Neural progenitor cell (in vitro differentiated cells): ENCODE results near the gene TRNAU1AP. TPM values are rescaled to one million over a fixed set of nuclear protein-coding genes. Genes with fewer than 3 reads are reported as not detected.
A peak's percentile ranks its signal among the peaks of the same experiment; 100 is the strongest.

Experiments used
- DNase-seq: peaks from one replicate; pipeline ENCODE4 v3.0.0-alpha.2; 2016; ENCODE audit warnings: low spot score
- H2AFZ ChIP-seq: fragments of 200-600 bp; sonication (generic); replicated peaks from 2 replicates; pipeline ENCODE4 v1.6.1; 2016; ENCODE audit warnings: antibody characterized with exemption
- H3F3A ChIP-seq: fragments of 200-600 bp; sonication (generic); 2 replicates; pipeline ENCODE4 v1.6.1; 2016; ENCODE audit warnings: antibody characterized with exemption, low read depth
- H3K27ac ChIP-seq: fragments of 200-600 bp; sonication (generic); 2 replicates; pipeline ENCODE4 v1.5.1; 2016; ENCODE audit warnings: mild to moderate bottlenecking
- H3K27me3 ChIP-seq: fragments of 200-600 bp; sonication (generic); 2 replicates; pipeline ENCODE4 v1.6.1; 2016; ENCODE audit warnings: mild to moderate bottlenecking, moderate library complexity
- H3K36me3 ChIP-seq: fragments of 200-600 bp; sonication (generic); 2 replicates; pipeline ENCODE4 v1.5.1; 2016
- H3K4me1 ChIP-seq: fragments of 200-600 bp; sonication (generic); 2 replicates; pipeline ENCODE4 v1.6.1; 2016; ENCODE audit warnings: mixed run types
- H3K4me2 ChIP-seq: fragments of 200-600 bp; sonication (generic); 2 replicates; pipeline ENCODE4 v1.6.1; 2016
- H3K4me3 ChIP-seq: fragments of 200-600 bp; sonication (generic); 2 replicates; pipeline ENCODE4 v1.5.1; 2016
- H3K79me2 ChIP-seq: fragments of 200-600 bp; sonication (generic); 2 replicates; pipeline ENCODE4 v1.6.1; 2016; ENCODE audit warnings: low read depth
- H3K9ac ChIP-seq: fragments of 200-600 bp; sonication (generic); 2 replicates; pipeline ENCODE4 v1.6.1; 2016
- H3K9me3 ChIP-seq: fragments of 200-600 bp; sonication (generic); 2 replicates; pipeline ENCODE4 v1.5.1; 2016; ENCODE audit warnings: low read depth
- H4K20me1 ChIP-seq: fragments of 200-600 bp; sonication (generic); 2 replicates; pipeline ENCODE4 v1.6.1; 2016; ENCODE audit warnings: low read depth
- H3K27ac Mint-ChIP-seq: 3 replicates; pipeline ENCODE4 v1.8.0; 2021; ENCODE audit warnings: mixed read lengths
- H3K27me3 Mint-ChIP-seq: 2 replicates; pipeline ENCODE4 v1.8.0; 2022; ENCODE audit warnings: low read depth, mild to moderate bottlenecking, inconsistent platforms, moderate library complexity, mixed read lengths; ENCODE audit not compliant: insufficient read depth
- H3K36me3 Mint-ChIP-seq: 3 replicates; pipeline ENCODE4 v1.8.0; 2021; ENCODE audit warnings: mixed read lengths
- H3K4me1 Mint-ChIP-seq: 3 replicates; pipeline ENCODE4 v1.8.0; 2021; ENCODE audit warnings: mixed read lengths
- H3K4me3 Mint-ChIP-seq: 3 replicates; pipeline ENCODE4 v1.8.0; 2021; ENCODE audit warnings: mild to moderate bottlenecking, moderate library complexity, mixed read lengths
- H3K9me3 Mint-ChIP-seq: 3 replicates; pipeline ENCODE4 v1.8.0; 2020; ENCODE audit warnings: mixed read lengths
- EZH2 ChIP-seq: fragments of 200-600 bp; sonication (generic); IDR thresholded peaks from 2 replicates; pipeline ENCODE4 v1.6.1; 2017; ENCODE audit warnings: antibody characterized with exemption, mild to moderate bottlenecking, moderate library complexity
- EZH2phosphoT487 ChIP-seq: fragments of 200-600 bp; sonication (generic); IDR thresholded peaks from 2 replicates; pipeline ENCODE4 v1.6.1; 2017; ENCODE audit warnings: antibody characterized with exemption
- total RNA-seq: library from RNA; depleted of rRNA; stranded (reverse); fragments of >200 nt; gene quantifications from 2 replicates; pipeline ENCODE4 v1.2.3, GENCODE V29; 2015; ENCODE audit warnings: low replicate concordance
- TF ChIP-seq, protein P1 (sequence below): fragments of 200-600 bp; sonication (generic); IDR thresholded peaks from 2 replicates; pipeline ENCODE4 v1.5.1; 2017; ENCODE audit warnings: antibody characterized with exemption, mild to moderate bottlenecking

TRNAU1AP gene
- total RNA-seq, 1 donor from 2014 or later = 43.9 TPM

DNA sequence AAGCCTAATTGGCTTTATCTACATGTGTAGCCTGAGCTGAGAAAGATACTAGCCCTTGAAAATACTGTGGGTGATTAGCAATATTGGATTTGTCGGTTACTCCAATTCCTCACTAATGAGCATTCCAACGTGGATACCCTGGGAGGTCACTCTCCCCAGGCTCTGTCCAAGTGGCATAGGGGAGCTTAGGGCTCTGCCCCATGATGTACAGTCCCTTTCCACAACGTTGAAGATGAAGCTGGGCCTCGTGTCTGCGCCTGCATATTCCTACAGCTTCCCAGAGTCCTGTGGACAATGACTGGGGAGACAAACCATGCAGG, 44.5 kb upstream of the TRNAU1AP start:
- Histone ChIP-seq H2AFZ (no peak overlapping the region), H3K79me2 (peaks cover 61% of the 10 kb centered on the region), H3K4me2 (peak overlapping the region; percentile 85), H3K36me3 (peaks cover 30% of the 10 kb centered on the region), H3K27me3 (no peaks in the 10 kb centered on the region), H3F3A (peaks cover 71% of the 10 kb centered on the region), H4K20me1 (peaks cover 53% of the 10 kb centered on the region), H3K9me3 (no peaks in the 10 kb centered on the region), H3K4me3 (peak overlapping the region; percentile 83), H3K4me1 (peaks cover 26% of the 10 kb centered on the region), H3K9ac (peak overlapping the region; percentile 79), H3K27ac (peak overlapping the region; percentile 91)
- Mint-ChIP-seq H3K27me3 (peaks cover 2% of the 10 kb centered on the region), H3K4me3 (peak overlapping the region; percentile 97), H3K36me3 (peaks cover 38% of the 10 kb centered on the region), H3K27ac (no peak overlapping the region), H3K9me3 (no peaks in the 10 kb centered on the region), H3K4me1 (peaks cover 46% of the 10 kb centered on the region)
- DNase-seq = peak; percentile 56
- TF ChIP-seq EZH2 (no peak), EZH2phosphoT487 (no peak)
- TF ChIP-seq, protein P1, sequence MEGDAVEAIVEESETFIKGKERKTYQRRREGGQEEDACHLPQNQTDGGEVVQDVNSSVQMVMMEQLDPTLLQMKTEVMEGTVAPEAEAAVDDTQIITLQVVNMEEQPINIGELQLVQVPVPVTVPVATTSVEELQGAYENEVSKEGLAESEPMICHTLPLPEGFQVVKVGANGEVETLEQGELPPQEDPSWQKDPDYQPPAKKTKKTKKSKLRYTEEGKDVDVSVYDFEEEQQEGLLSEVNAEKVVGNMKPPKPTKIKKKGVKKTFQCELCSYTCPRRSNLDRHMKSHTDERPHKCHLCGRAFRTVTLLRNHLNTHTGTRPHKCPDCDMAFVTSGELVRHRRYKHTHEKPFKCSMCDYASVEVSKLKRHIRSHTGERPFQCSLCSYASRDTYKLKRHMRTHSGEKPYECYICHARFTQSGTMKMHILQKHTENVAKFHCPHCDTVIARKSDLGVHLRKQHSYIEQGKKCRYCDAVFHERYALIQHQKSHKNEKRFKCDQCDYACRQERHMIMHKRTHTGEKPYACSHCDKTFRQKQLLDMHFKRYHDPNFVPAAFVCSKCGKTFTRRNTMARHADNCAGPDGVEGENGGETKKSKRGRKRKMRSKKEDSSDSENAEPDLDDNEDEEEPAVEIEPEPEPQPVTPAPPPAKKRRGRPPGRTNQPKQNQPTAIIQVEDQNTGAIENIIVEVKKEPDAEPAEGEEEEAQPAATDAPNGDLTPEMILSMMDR = no peak

DNA sequence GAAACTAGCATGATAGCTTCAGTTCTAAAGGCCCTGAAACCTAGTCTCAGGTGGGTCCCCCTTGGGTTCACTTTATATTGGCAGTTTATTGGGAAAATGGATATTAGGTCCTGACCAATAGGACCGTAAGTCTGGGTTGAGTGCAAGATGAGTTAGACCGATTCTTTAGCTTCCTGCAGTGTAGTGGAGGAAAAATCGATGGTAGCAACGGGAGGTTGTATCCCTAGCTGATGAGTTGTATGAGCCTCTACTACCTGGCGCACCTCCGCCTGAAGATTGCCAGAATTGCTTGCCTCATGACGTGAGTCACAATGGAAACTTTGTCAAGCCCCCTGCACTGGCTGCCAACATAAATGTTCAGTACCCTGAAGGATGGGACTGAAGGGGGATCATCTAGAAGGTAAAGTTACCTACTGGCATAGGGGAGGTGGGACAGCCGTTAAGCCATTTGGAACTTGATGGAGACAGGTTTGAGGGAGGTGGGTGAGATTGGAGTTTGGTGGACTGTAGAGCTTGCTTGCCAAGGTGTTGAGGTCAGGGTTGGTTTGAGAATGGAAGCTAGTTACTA, 43.1 kb upstream of the TRNAU1AP start:
- Mint-ChIP-seq H3K36me3 (peaks cover 40% of the 10 kb centered on the region), H3K27ac (peak overlapping the region; percentile 84), H3K4me1 (peaks cover 46% of the 10 kb centered on the region), H3K27me3 (peaks cover 2% of the 10 kb centered on the region), H3K9me3 (no peaks in the 10 kb centered on the region), H3K4me3 (no peak overlapping the region)
- peak overlapping the region; percentile 85 for H3K4me2 ChIP-seq
- H3K9me3 ChIP-seq = no peaks in the 10 kb centered on the region
- TF ChIP-seq, protein P1 = no peak
- no peak for TF ChIP-seq EZH2
- no peak for TF ChIP-seq EZH2phosphoT487
- peak overlapping the region; percentile 91 for H3K27ac ChIP-seq
- no peaks in the 10 kb centered on the region for H3K27me3 ChIP-seq
- peak overlapping the region; percentile 12 for H3K4me3 ChIP-seq
- H3K36me3 ChIP-seq = peaks cover 34% of the 10 kb centered on the region
- peaks cover 60% of the 10 kb centered on the region for H4K20me1 ChIP-seq
- no peak for DNase-seq
- no peak overlapping the region for H3K9ac ChIP-seq
- H2AFZ ChIP-seq = no peak overlapping the region
- peaks cover 82% of the 10 kb centered on the region for H3F3A ChIP-seq
- peaks cover 61% of the 10 kb centered on the region for H3K79me2 ChIP-seq
- H3K4me1 ChIP-seq = peaks cover 26% of the 10 kb centered on the region

DNA sequence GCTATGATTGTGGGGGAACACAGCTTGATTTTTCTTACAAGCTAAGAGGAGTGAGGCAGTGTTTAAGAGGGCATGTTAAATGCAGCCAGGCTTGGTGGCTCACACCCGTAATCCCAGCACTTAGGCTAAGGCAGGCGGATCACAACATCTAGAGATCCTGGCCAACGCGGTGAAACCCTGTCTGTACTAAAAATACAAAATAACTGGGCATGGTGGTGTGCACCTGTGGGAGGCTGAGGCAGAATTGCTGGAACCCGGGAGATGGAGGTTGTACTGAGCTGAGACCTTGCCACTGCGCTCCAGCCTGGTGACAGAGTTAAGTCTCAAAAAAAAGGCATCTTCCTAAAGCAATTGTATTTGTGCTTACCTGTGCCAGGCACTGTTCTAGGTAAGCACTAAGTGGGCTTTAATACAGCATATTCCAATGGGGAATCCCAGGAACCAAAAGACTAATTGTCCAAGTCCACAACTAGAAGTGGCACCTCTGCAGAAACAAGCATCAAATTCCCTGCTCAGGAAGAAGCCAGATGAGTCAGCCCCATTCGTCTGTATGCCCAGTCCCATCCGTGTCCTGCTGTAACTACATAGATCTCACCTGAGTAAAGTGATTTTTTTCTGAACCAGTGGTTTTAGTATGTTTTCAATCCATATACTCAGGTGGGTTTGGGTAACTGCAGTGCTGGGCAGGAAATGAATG, 42.5 kb upstream of the TRNAU1AP start:
- Histone ChIP-seq H3K27me3 (no peaks in the 10 kb centered on the region), H3K9ac (no peak overlapping the region), H3F3A (peaks cover 88% of the 10 kb centered on the region), H3K79me2 (peaks cover 55% of the 10 kb centered on the region), H3K4me3 (no peak overlapping the region), H3K27ac (peak overlapping the region; percentile 91), H2AFZ (no peak overlapping the region), H4K20me1 (peaks cover 66% of the 10 kb centered on the region), H3K9me3 (no peaks in the 10 kb centered on the region), H3K4me1 (peaks cover 26% of the 10 kb centered on the region), H3K4me2 (peak overlapping the region; percentile 85), H3K36me3 (peaks cover 34% of the 10 kb centered on the region)
- DNase-seq = no peak
- TF ChIP-seq EZH2 = no peak
- TF ChIP-seq, protein P1 = no peak
- TF ChIP-seq EZH2phosphoT487 = no peak
- Mint-ChIP-seq H3K9me3 (no peaks in the 10 kb centered on the region), H3K27me3 (peaks cover 2% of the 10 kb centered on the region), H3K4me3 (peak overlapping the region; percentile 15), H3K4me1 (peaks cover 46% of the 10 kb centered on the region), H3K36me3 (peaks cover 42% of the 10 kb centered on the region), H3K27ac (peak overlapping the region; percentile 84)
